Ishikawa (cell line): ENCODE results near the gene HSPBP1.

Source experiments
- CEBPB ChIP-seq: IDR thresholded peaks from 2 replicates; pipeline ENCODE4 v1.6.1; 2012
- CREB1 ChIP-seq: IDR thresholded peaks from 2 replicates; pipeline ENCODE4 v1.6.1; 2012; ENCODE audit warnings: low read depth
- EGR1 ChIP-seq: IDR thresholded peaks from 2 replicates; pipeline ENCODE4 v1.6.1; 2012
- EP300 ChIP-seq: IDR thresholded peaks from 2 replicates; pipeline ENCODE4 v1.6.1; 2012; ENCODE audit warnings: borderline replicate concordance
- FOXM1 ChIP-seq: IDR thresholded peaks from 2 replicates; pipeline ENCODE4 v1.6.1; 2012; ENCODE audit warnings: low read depth, borderline replicate concordance
- NFIC ChIP-seq: IDR thresholded peaks from 2 replicates; pipeline ENCODE4 v1.6.1; 2012
- RAD21 ChIP-seq: IDR thresholded peaks from 2 replicates; pipeline ENCODE4 v1.6.1; 2012; ENCODE audit warnings: low read depth
- TAF1 ChIP-seq: IDR thresholded peaks from 2 replicates; pipeline ENCODE4 v1.6.1; 2012; ENCODE audit warnings: low read depth, mild to moderate bottlenecking
- TCF12 ChIP-seq: IDR thresholded peaks from 2 replicates; pipeline ENCODE4 v1.6.1; 2012; ENCODE audit warnings: low read depth
- TEAD4 ChIP-seq: IDR thresholded peaks from 2 replicates; pipeline ENCODE4 v1.6.1; 2012
- YY1 ChIP-seq: IDR thresholded peaks from 2 replicates; pipeline ENCODE4 v1.6.1; 2012; ENCODE audit warnings: low read depth
- ZBTB7A ChIP-seq: IDR thresholded peaks from 2 replicates; pipeline ENCODE4 v1.6.1; 2012; ENCODE audit warnings: low read depth
- TF ChIP-seq, protein P1 (sequence below): IDR thresholded peaks from 2 replicates; pipeline ENCODE4 v1.6.1; 2012
- TF ChIP-seq, protein P2 (sequence below): IDR thresholded peaks from 2 replicates; pipeline ENCODE4 v1.6.1; 2012
- TF ChIP-seq, protein P3 (sequence below): IDR thresholded peaks from 2 replicates; pipeline ENCODE4 v1.6.1; 2012; ENCODE audit warnings: low read depth, mild to moderate bottlenecking

HSPBP1 gene

GRCh38 chr19:55248704-55249103, 31.2 kb downstream of the HSPBP1 start:
- no peak for TF ChIP-seq TCF12

DNA sequence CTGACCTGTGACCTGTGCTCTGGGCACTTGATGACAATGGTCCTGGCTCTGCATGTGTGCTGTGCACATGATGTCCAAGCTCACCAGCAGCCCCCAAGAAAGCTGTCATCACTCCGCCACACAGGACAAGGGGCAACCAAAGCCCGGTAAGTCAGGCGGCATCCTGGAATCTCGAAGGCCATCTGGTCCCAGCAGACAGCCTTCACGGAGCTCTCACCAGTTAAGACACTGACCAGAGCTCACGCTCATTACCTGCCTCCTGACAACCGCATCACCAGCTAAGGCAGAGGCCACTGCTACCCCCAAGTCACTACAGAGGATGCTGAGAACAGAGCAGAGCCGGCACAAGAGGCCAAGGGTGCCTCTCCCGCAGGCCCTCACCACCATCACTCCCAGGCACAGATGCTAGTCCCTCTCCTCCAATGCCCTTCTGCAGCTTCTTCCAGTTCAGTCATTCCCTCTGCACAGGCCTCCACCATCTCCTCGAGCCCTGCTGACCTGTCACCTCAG, 31.7 kb downstream of the HSPBP1 start:
- TF ChIP-seq EGR1 (no peak), TEAD4 (no peak), ZBTB7A (no peak), TAF1 (no peak), RAD21 (no peak), CREB1 (no peak), NFIC (no peak), FOXM1 (no peak), TCF12 (no peak)
- TF ChIP-seq, protein P1, sequence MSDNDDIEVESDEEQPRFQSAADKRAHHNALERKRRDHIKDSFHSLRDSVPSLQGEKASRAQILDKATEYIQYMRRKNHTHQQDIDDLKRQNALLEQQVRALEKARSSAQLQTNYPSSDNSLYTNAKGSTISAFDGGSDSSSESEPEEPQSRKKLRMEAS = no peak

GRCh38 chr19:55247621-55248099, 32.2 kb downstream of the HSPBP1 start:
- no peak for TF ChIP-seq TAF1
- TF ChIP-seq TEAD4 = no peak
- no peak for TF ChIP-seq NFIC
- TF ChIP-seq CREB1 = no peak
- no peak for TF ChIP-seq FOXM1
- TF ChIP-seq CEBPB = no peak
- TF ChIP-seq EP300 = no peak
- no peak for TF ChIP-seq YY1
- TF ChIP-seq TCF12 = no peak
- no peak for TF ChIP-seq ZBTB7A
- TF ChIP-seq, protein P2, sequence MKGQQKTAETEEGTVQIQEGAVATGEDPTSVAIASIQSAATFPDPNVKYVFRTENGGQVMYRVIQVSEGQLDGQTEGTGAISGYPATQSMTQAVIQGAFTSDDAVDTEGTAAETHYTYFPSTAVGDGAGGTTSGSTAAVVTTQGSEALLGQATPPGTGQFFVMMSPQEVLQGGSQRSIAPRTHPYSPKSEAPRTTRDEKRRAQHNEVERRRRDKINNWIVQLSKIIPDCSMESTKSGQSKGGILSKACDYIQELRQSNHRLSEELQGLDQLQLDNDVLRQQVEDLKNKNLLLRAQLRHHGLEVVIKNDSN = no peak
- TF ChIP-seq EGR1 = no peak
- TF ChIP-seq, protein P3, sequence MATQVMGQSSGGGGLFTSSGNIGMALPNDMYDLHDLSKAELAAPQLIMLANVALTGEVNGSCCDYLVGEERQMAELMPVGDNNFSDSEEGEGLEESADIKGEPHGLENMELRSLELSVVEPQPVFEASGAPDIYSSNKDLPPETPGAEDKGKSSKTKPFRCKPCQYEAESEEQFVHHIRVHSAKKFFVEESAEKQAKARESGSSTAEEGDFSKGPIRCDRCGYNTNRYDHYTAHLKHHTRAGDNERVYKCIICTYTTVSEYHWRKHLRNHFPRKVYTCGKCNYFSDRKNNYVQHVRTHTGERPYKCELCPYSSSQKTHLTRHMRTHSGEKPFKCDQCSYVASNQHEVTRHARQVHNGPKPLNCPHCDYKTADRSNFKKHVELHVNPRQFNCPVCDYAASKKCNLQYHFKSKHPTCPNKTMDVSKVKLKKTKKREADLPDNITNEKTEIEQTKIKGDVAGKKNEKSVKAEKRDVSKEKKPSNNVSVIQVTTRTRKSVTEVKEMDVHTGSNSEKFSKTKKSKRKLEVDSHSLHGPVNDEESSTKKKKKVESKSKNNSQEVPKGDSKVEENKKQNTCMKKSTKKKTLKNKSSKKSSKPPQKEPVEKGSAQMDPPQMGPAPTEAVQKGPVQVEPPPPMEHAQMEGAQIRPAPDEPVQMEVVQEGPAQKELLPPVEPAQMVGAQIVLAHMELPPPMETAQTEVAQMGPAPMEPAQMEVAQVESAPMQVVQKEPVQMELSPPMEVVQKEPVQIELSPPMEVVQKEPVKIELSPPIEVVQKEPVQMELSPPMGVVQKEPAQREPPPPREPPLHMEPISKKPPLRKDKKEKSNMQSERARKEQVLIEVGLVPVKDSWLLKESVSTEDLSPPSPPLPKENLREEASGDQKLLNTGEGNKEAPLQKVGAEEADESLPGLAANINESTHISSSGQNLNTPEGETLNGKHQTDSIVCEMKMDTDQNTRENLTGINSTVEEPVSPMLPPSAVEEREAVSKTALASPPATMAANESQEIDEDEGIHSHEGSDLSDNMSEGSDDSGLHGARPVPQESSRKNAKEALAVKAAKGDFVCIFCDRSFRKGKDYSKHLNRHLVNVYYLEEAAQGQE = no peak
- no peak for TF ChIP-seq RAD21
- TF ChIP-seq, protein P1 = no peak

- TF ChIP-seq EGR1 (no peak), TCF12 (no peak), TAF1 (no peak), ZBTB7A (no peak), FOXM1 (no peak), EP300 (no peak), TEAD4 (no peak), CREB1 (no peak), NFIC (no peak), CEBPB (no peak)
- TF ChIP-seq, protein P1 = no peak
- TF ChIP-seq, protein P3 = no peak
Measured at GRCh38 chr19:55246462-55247451, 33.2 kb downstream of the HSPBP1 start.

DNA sequence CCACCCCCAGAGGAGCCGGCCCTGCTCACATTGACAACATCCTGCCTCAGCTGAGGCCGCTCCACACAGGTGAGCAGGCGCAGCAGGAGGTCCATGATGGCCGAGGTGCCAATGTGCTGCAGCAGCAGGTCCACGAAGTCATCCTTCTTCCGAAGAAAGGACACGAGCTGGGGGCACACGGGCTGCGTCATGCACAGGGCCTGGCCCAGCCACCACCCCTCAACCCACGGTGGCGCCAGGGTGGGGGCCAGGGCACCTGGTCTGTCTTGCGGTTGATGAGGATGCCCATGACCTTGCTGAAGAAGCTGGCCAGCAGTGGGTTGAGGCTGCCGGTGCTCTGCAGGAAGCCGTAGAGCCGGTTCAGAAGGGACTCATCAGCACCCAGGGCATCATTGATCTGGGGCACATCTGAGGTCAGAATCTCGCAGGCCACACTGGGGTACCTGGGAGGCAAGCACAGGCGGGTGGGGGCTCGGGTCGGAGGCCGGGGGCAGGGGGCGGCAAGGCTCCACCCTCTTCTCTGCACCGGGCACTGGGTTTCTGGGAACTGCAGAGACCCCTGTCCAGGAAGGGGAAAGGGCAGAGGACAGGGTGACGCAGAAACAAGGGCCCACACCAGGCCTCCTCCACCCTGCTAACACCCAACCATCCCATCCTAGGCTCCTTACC, 34.5 kb downstream of the HSPBP1 start:
- no peak for TF ChIP-seq YY1
- TF ChIP-seq CEBPB = no peak
- TF ChIP-seq, protein P2 = no peak
- no peak for TF ChIP-seq EP300
- TF ChIP-seq TEAD4 = no peak
- no peak for TF ChIP-seq TAF1
